GM21576 (cell line): ENCODE measurements around the gene CA11.
A peak's percentile ranks its signal among the peaks of the same experiment; 100 is the strongest.
"Not testable (repeated sequence)": the region's sequence is repeated elsewhere in the genome, so short reads cannot be mapped to it uniquely, and the experiment has no call there.

Experiments
- ATAC-seq: cut with Tn5 transposase; IDR thresholded peaks from one replicate; pipeline ENCODE4 v1.9.1; 2021; ENCODE audit warnings: mild to moderate bottlenecking, moderate library complexity; ENCODE audit not compliant: unreplicated experiment

CA11 gene

GRCh38 chr19:48644839-48645619, 958 bp downstream of the CA11 start:
- peak; percentile 40 for ATAC-seq

GRCh38 chr19:48644355-48644754, 1.6 kb downstream of the CA11 start:
- ATAC-seq, result no peak

- no peak for ATAC-seq
Observed at GRCh38 chr19:48642862-48643261, 3.1 kb downstream of the CA11 start.

- no peak for ATAC-seq
Observed at GRCh38 chr19:48641850-48642249, 4.1 kb downstream of the CA11 start.

GRCh38 chr19:48639483-48640375, 6.3 kb downstream of the CA11 start:
- no peak for ATAC-seq

- ATAC-seq, result no peak
Observed at GRCh38 chr19:48638831-48639381, 7.1 kb downstream of the CA11 start.

GRCh38 chr19:48637948-48638830, 7.8 kb downstream of the CA11 start:
- ATAC-seq, result peak; percentile 15

GRCh38 chr19:48637449-48637947, 8.5 kb downstream of the CA11 start:
- peak; percentile 70 for ATAC-seq

- ATAC-seq, result peak; percentile 4
Observed at GRCh38 chr19:48636859-48637448, 9.0 kb downstream of the CA11 start, which contains the start of gene DBP. TSS of gene DBP (minus strand) at chr19:48637379. CDS start at chr19:48636994, 385 bp downstream.

- no peak for ATAC-seq
Observed at GRCh38 chr19:48635966-48636858, 9.8 kb downstream of the CA11 start.

GRCh38 chr19:48635263-48635965, 10.6 kb downstream of the CA11 start:
- no peak for ATAC-seq

- peak; percentile 21 for ATAC-seq
Observed at GRCh38 chr19:48634424-48635262, 11.3 kb downstream of the CA11 start.

GRCh38 chr19:48634036-48634342, 12.0 kb downstream of the CA11 start:
- ATAC-seq, result no peak

GRCh38 chr19:48633148-48634035, 12.6 kb downstream of the CA11 start:
- no peak for ATAC-seq

- no peak for ATAC-seq
Observed at GRCh38 chr19:48632692-48633147, 13.3 kb downstream of the CA11 start.

GRCh38 chr19:48632286-48632685, 13.7 kb downstream of the CA11 start:
- ATAC-seq, result not testable (repeated sequence)
